H9 (cell line): Measurements from ENCODE around the gene ATXN3L. TPM values are rescaled to one million over a fixed set of nuclear protein-coding genes. Genes with fewer than 3 reads are reported as not detected.

ENCODE experiments used
- DNase-seq: peaks from one replicate; pipeline ENCODE4 v3.0.0-alpha.2; 2017
- H2AFZ ChIP-seq: one replicate; pipeline ENCODE4 v1.6.1; 2013; ENCODE audit warnings: mild to moderate bottlenecking, low read length, control low read depth, moderate library complexity
- H2AK5ac ChIP-seq: 2 replicates; pipeline ENCODE4 v1.6.1; 2013; ENCODE audit warnings: low read length, control low read depth, mixed read lengths; ENCODE audit not compliant: insufficient read length
- H2BK120ac ChIP-seq: one replicate; pipeline ENCODE4 v1.6.1; 2013; ENCODE audit warnings: low read depth, mild to moderate bottlenecking, low read length, control low read depth, inconsistent platforms; ENCODE audit not compliant: poor library complexity, severe bottlenecking
- H2BK12ac ChIP-seq: 2 replicates; pipeline ENCODE4 v1.6.1; 2013; ENCODE audit warnings: low read length, control low read depth, mixed read lengths, low read depth; ENCODE audit not compliant: insufficient read length
- H2BK15ac ChIP-seq: 2 replicates; pipeline ENCODE4 v1.6.1; 2013; ENCODE audit warnings: low read depth, low read length, control low read depth
- H2BK20ac ChIP-seq: one replicate; pipeline ENCODE4 v1.6.1; 2013; ENCODE audit warnings: low read depth, mild to moderate bottlenecking, low read length, control low read depth, inconsistent platforms; ENCODE audit not compliant: poor library complexity, severe bottlenecking
- H2BK5ac ChIP-seq: 2 replicates; pipeline ENCODE4 v1.6.1; 2013; ENCODE audit warnings: low read length, control low read depth, mixed read lengths; ENCODE audit not compliant: insufficient read length
- H3K14ac ChIP-seq: 2 replicates; pipeline ENCODE4 v1.6.1; 2013; ENCODE audit warnings: low read length, control low read depth; ENCODE audit not compliant: insufficient read depth
- H3K18ac ChIP-seq: 2 replicates; pipeline ENCODE4 v1.6.1; 2013; ENCODE audit warnings: low read depth, mild to moderate bottlenecking, mixed read lengths, low read length, control low read depth; ENCODE audit not compliant: insufficient read length
- H3K23ac ChIP-seq: 2 replicates; pipeline ENCODE4 v1.6.1; 2013; ENCODE audit warnings: low read length, control low read depth, mixed read lengths, low read depth; ENCODE audit not compliant: insufficient read length
- H3K23me2 ChIP-seq: 2 replicates; pipeline ENCODE4 v1.6.1; 2013; ENCODE audit warnings: low read depth, mild to moderate bottlenecking, mixed read lengths, low read length, control low read depth; ENCODE audit not compliant: insufficient read length, poor library complexity, severe bottlenecking
- H3K27ac ChIP-seq: 2 replicates; pipeline ENCODE4 v1.5.1; 2013; ENCODE audit warnings: low read length, control low read depth, mixed read lengths, low read depth; ENCODE audit not compliant: insufficient read length
- H3K27me3 ChIP-seq: 2 replicates; pipeline ENCODE4 v1.6.1; 2013; ENCODE audit warnings: low read length, control low read depth, inconsistent platforms; ENCODE audit not compliant: insufficient read depth
- H3K4ac ChIP-seq: 2 replicates; pipeline ENCODE4 v1.6.1; 2013; ENCODE audit warnings: low read depth, mild to moderate bottlenecking, control low read depth, inconsistent platforms, low read length, moderate library complexity
- H3K4me1 ChIP-seq: 2 replicates; pipeline ENCODE4 v1.6.1; 2013; ENCODE audit warnings: low read length, control low read depth, inconsistent platforms; ENCODE audit not compliant: insufficient read depth
- H3K4me2 ChIP-seq: 2 replicates; pipeline ENCODE4 v1.6.1; 2013; ENCODE audit warnings: low read length, control low read depth, mixed read lengths; ENCODE audit not compliant: insufficient read length, insufficient read depth
- H3K56ac ChIP-seq: 2 replicates; pipeline ENCODE4 v1.6.1; 2013; ENCODE audit warnings: low read depth, mild to moderate bottlenecking, mixed read lengths, low read length, control low read depth; ENCODE audit not compliant: insufficient read length
- H3K79me1 ChIP-seq: 2 replicates; pipeline ENCODE4 v1.6.1; 2013; ENCODE audit warnings: low read depth, mild to moderate bottlenecking, moderate library complexity, low read length, control low read depth, inconsistent platforms; ENCODE audit not compliant: insufficient read depth, poor library complexity, severe bottlenecking
- H3K79me2 ChIP-seq: 2 replicates; pipeline ENCODE4 v1.6.1; 2013; ENCODE audit warnings: low read length, control low read depth, inconsistent platforms; ENCODE audit not compliant: insufficient read depth
- H3K9ac ChIP-seq: 2 replicates; pipeline ENCODE4 v1.6.1; 2013; ENCODE audit warnings: low read length, control low read depth, mixed read lengths; ENCODE audit not compliant: insufficient read length; ENCODE audit errors: extremely low read depth
- H3K9me3 ChIP-seq: one replicate; pipeline ENCODE4 v1.6.1; 2013; ENCODE audit warnings: low read depth, low read length, inconsistent platforms; ENCODE audit not compliant: control insufficient read depth
- H3T11ph ChIP-seq: one replicate; pipeline ENCODE4 v1.6.1; 2013; ENCODE audit warnings: mild to moderate bottlenecking, low read length, control low read depth, inconsistent platforms
- H4K20me1 ChIP-seq: one replicate; pipeline ENCODE4 v1.6.1; 2013; ENCODE audit not compliant: control insufficient read depth, insufficient read length, insufficient read depth
- H4K5ac ChIP-seq: 2 replicates; pipeline ENCODE4 v1.6.1; 2013; ENCODE audit warnings: low read depth, mild to moderate bottlenecking, mixed read lengths, low read length, control low read depth; ENCODE audit not compliant: insufficient read length
- H4K8ac ChIP-seq: replicated peaks from 2 replicates; pipeline ENCODE4 v1.6.1; 2013; ENCODE audit warnings: low read length, control low read depth, mixed read lengths, low read depth; ENCODE audit not compliant: insufficient read length
- H4K91ac ChIP-seq: 2 replicates; pipeline ENCODE4 v1.6.1; 2013; ENCODE audit warnings: low read depth, mild to moderate bottlenecking, moderate library complexity, mixed read lengths, low read length, control low read depth; ENCODE audit not compliant: insufficient read length
- H3K27ac Mint-ChIP-seq, 3 experiments: 2 replicates in 2 of 3; 3 replicates in 1 of 3; pipeline ENCODE4 v1.8.0; 2020 to 2021; ENCODE audit warnings: mixed read lengths in 3 of 3, mild to moderate bottlenecking in 1 of 3, moderate library complexity in 1 of 3
- H3K27me3 Mint-ChIP-seq: 2 replicates; pipeline ENCODE4 v1.8.0; 2021; ENCODE audit warnings: low read depth, mild to moderate bottlenecking, moderate library complexity, mixed read lengths
- H3K36me3 Mint-ChIP-seq, 3 experiments: 2 replicates in 2 of 3; 3 replicates in 1 of 3; pipeline ENCODE4 v1.8.0; 2020 to 2021; ENCODE audit warnings: low read depth in 3 of 3, mixed read lengths in 3 of 3; ENCODE audit not compliant: insufficient read depth in 1 of 3
- H3K4me1 Mint-ChIP-seq, 2 experiments: 2 replicates each; pipeline ENCODE4 v1.8.0; 2020; ENCODE audit warnings: mixed read lengths in 2 of 2
- H3K4me3 Mint-ChIP-seq, 2 experiments: 2 replicates in 1 of 2; 3 replicates in 1 of 2; pipeline ENCODE4 v1.8.0; 2020 to 2021; ENCODE audit warnings: mild to moderate bottlenecking in 2 of 2, mixed read lengths in 2 of 2, moderate library complexity in 1 of 2
- H3K9me3 Mint-ChIP-seq, 2 experiments: 2 replicates in 1 of 2; 3 replicates in 1 of 2; pipeline ENCODE4 v1.8.0; 2020; ENCODE audit warnings: mild to moderate bottlenecking in 2 of 2, mixed read lengths in 2 of 2, moderate library complexity in 1 of 2
- CTCF ChIP-seq: fragments of 200-600 bp; sonication (generic); conservative IDR thresholded peaks from 3 replicates; pipeline ENCODE4 v1.8.0; 2021; ENCODE audit warnings: antibody characterized with exemption, mild to moderate bottlenecking
- WGBS: extraction: QIAGEN DNeasy Blood & Tissue Kit; methylation state at CpG from one replicate; pipeline ENCODE4 v1.1.7; 2013; ENCODE audit warnings: missing lambda C conversion rate, low lambda C conversion rate, mixed read lengths; ENCODE audit not compliant: insufficient read length; ENCODE audit errors: extremely low coverage; 5-methylcytosine and 5-hydroxymethylcytosine counted together
- total RNA-seq: library from RNA; stranded (reverse); gene quantifications from 2 replicates; pipeline ENCODE4 v1.2.1, GENCODE V29; 2021

Gene ATXN3L
- total RNA-seq, 1 experiment from 2014 or later, result not detected

- Histone ChIP-seq H4K20me1 (no peaks in the 10 kb centered on the region), H2BK15ac (no peak overlapping the region), H2BK5ac (no peak overlapping the region), H4K91ac (no peak overlapping the region), H3K23me2 (no peaks in the 10 kb centered on the region), H3K4me1 (peaks cover 2% of the 10 kb centered on the region; the same call in 1 of the 2 replicates), H2AFZ (no peak overlapping the region), H3K27ac (no peak overlapping the region), H4K5ac (no peak overlapping the region), H3T11ph (no peak overlapping the region), H3K9me3 (peaks cover 32% of the 10 kb centered on the region), H3K18ac (no peak overlapping the region), H3K56ac (no peak overlapping the region), H2AK5ac (no peak overlapping the region), H3K79me1 (no peaks in the 10 kb centered on the region), H4K8ac (no peak overlapping the region), H3K4me2 (no peak overlapping the region), H2BK12ac (no peak overlapping the region), H3K9ac (no peak overlapping the region), H3K23ac (no peak overlapping the region), H2BK20ac (no peak overlapping the region), H3K4ac (no peak overlapping the region), H3K27me3 (no peaks in the 10 kb centered on the region), H3K14ac (no peak overlapping the region), H3K79me2 (no peaks in the 10 kb centered on the region), H2BK120ac (no peak overlapping the region)
- Mint-ChIP-seq H3K36me3 (peaks cover 15 to 22% (median 20%) of the 10 kb centered on the region in 3 experiments), H3K27ac (no peak overlapping the region), H3K27me3 (no peaks in the 10 kb centered on the region), H3K4me3 (no peak overlapping the region), H3K4me1 (peaks cover 29 to 33% of the 10 kb centered on the region in 2 experiments), H3K9me3 (peaks cover 72 to 81% of the 10 kb centered on the region in 2 experiments)
- no CpG with 5 or more reads among the region's 2 CpGs for WGBS
- DNase-seq, result no peak
- no peak for TF ChIP-seq CTCF
These were observed 32.0 kb downstream of the ATXN3L start for GRCh38 chrX:13287816-13288215.
